Astrocyte of the cerebellum (primary cell): ENCODE measurements around the gene KMT5B.

Experiments
- DNase-seq: peaks from one replicate; pipeline ENCODE4 v3.0.0-alpha.2; 2011; ENCODE audit warnings: low read depth
- H3K4me3 ChIP-seq: 2 replicates; pipeline ENCODE4 v1.5.1; 2011; ENCODE audit warnings: mild to moderate bottlenecking, low read depth, low read length, moderate library complexity
- CTCF ChIP-seq: IDR thresholded peaks from 2 replicates; pipeline ENCODE4 v1.5.1; 2012; ENCODE audit warnings: low read length, low read depth, moderate library complexity, mild to moderate bottlenecking; ENCODE audit errors: missing control alignments
- in situ Hi-C: cut with HindIII; loops from 2 replicates; pipeline ENCODE4 v1.10.0; 2017; ENCODE audit warnings: low sequenced_read_pairs

The KMT5B gene

GRCh38 chr11:68160100-68160695 is 52.9 kb downstream of the KMT5B start:
- H3K4me3 ChIP-seq = no peak overlapping the region
- no peak for DNase-seq
- no peak for TF ChIP-seq CTCF
- in situ Hi-C loops = no loop called here

- TF ChIP-seq CTCF = no peak
- in situ Hi-C loops = no loop called here
- no peak overlapping the region for H3K4me3 ChIP-seq
- no peak for DNase-seq
Measured at GRCh38 chr11:68159665-68160064, 53.4 kb downstream of the KMT5B start.

- H3K4me3 ChIP-seq = no peak overlapping the region
- no peak for DNase-seq
- in situ Hi-C loops = no loop called here
- TF ChIP-seq CTCF = no peak
Measured at GRCh38 chr11:68159161-68159560, 53.9 kb downstream of the KMT5B start.

- in situ Hi-C loops = no loop called here
Measured at GRCh38 chr11:68158580-68158979, 54.5 kb downstream of the KMT5B start.

GRCh38 chr11:68153742-68154141 is 59.4 kb downstream of the KMT5B start:
- in situ Hi-C loops = no loop called here
- no peak for TF ChIP-seq CTCF
- DNase-seq = no peak
- no peak overlapping the region for H3K4me3 ChIP-seq

More at GRCh38 chr11:68158580-68158979, 54.5 kb downstream of the KMT5B start:
- no peak for TF ChIP-seq CTCF
- no peak overlapping the region for H3K4me3 ChIP-seq
- no peak for DNase-seq

- no peak overlapping the region for H3K4me3 ChIP-seq
- in situ Hi-C loops = no loop called here
- no peak for TF ChIP-seq CTCF
- DNase-seq = no peak
Measured at GRCh38 chr11:68150037-68150436, 63.1 kb downstream of the KMT5B start.
